Esophagus muscularis mucosa (tissue), 3 donors: ENCODE data around the gene GSTO2.

Experiments
- POLR2AphosphoS5 ChIP-seq, 2 donors: sonication (generic); formaldehyde crosslinking; IDR thresholded peaks; one replicate each; pipeline ENCODE4 v1.6.1; 2017; ENCODE audit warnings: antibody characterized with exemption in 2 of 2
- TF ChIP-seq, protein P1 (sequence below), 3 experiments: fragments of 200-600 bp in 2 of 3; fragments of 450-650 bp in 1 of 3; sonication (generic) in 2 of 3; IDR thresholded peaks; one replicate each; pipeline ENCODE4 v1.5.1; 2017 to 2019; ENCODE audit warnings: antibody characterized with exemption in 3 of 3, mild to moderate bottlenecking in 2 of 3, moderate library complexity in 1 of 3

DNA sequence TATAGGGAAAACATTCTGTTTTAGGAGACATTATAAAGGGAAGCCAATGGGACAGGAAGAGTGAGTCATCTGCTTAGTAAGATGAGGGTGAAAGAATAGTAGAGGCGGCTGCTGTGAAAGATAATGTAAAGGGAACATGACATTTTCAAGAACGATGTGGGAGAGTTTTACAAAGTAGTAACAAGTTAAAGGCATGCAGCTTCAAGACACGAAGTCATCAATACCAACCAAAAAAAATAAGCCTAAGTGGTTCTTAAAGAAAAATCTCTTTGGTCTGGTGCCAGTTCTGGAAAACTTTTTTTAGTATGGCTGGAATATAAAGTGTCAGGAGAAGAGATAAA, 8.2 kb upstream of the GSTO2 start:
- no peak for TF ChIP-seq POLR2AphosphoS5 (IDR thresholded peaks at IDR 0.05)
- TF ChIP-seq, protein P1, sequence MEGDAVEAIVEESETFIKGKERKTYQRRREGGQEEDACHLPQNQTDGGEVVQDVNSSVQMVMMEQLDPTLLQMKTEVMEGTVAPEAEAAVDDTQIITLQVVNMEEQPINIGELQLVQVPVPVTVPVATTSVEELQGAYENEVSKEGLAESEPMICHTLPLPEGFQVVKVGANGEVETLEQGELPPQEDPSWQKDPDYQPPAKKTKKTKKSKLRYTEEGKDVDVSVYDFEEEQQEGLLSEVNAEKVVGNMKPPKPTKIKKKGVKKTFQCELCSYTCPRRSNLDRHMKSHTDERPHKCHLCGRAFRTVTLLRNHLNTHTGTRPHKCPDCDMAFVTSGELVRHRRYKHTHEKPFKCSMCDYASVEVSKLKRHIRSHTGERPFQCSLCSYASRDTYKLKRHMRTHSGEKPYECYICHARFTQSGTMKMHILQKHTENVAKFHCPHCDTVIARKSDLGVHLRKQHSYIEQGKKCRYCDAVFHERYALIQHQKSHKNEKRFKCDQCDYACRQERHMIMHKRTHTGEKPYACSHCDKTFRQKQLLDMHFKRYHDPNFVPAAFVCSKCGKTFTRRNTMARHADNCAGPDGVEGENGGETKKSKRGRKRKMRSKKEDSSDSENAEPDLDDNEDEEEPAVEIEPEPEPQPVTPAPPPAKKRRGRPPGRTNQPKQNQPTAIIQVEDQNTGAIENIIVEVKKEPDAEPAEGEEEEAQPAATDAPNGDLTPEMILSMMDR (IDR thresholded peaks at IDR 0.05) = no peak
